Neuron (in vitro differentiated cells): ENCODE measurements around the gene APBA2.

Experiments used
- H2AFZ ChIP-seq: one replicate; pipeline ENCODE4 v1.6.1; 2013; ENCODE audit warnings: low read depth, mild to moderate bottlenecking, inconsistent platforms, low read length, moderate library complexity
- H3K27me3 ChIP-seq: one replicate; pipeline ENCODE4 v1.6.1; 2013; ENCODE audit warnings: low read length; ENCODE audit not compliant: insufficient read depth
- H3K36me3 ChIP-seq: one replicate; pipeline ENCODE4 v1.6.1; 2013; ENCODE audit warnings: low read length; ENCODE audit not compliant: insufficient read depth
- H3K4me1 ChIP-seq: one replicate; pipeline ENCODE4 v1.6.1; 2013; ENCODE audit warnings: low read length; ENCODE audit not compliant: insufficient read depth
- H3K4me3 ChIP-seq: 2 replicates; pipeline ENCODE4 v1.5.1; 2013; ENCODE audit warnings: mild to moderate bottlenecking, low read length, moderate library complexity
- H3K9me3 ChIP-seq: one replicate; pipeline ENCODE4 v1.6.1; 2013; ENCODE audit warnings: low read length

The APBA2 gene

DNA sequence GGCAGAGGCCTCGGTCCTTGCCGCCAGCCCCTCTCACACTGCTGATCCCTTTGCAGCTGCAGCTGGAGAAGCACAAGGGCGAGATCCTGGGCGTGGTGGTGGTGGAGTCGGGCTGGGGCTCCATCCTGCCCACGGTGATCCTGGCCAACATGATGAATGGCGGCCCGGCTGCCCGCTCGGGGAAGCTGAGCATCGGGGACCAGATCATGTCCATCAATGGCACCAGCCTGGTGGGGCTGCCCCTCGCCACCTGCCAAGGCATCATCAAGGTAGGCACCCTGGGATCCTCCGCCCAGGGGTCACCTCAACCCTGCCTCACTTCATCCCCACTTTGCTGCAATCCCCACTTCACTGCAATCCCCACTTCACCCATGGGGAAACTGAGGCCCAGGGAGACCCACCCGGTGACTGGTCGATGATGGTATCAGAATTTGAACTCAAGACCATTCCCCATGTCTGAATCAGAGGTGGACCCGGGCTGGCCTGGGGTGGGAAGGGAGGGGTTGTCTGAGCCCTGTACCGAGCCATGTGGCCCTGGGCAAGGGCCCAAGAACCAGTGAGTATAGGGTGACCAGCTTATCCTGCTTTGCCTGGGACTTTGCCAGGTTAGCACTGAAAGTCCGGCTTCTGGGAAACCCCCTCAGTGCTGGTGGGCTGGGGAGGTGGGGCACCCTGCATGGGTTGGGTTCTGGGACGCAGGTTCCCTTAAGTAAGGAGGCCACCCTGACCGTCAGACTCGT is 220.9 kb downstream of the APBA2 start:
- no peak overlapping the region for H3K4me3 ChIP-seq
- peaks cover 52% of the 10 kb centered on the region for H3K36me3 ChIP-seq
- no peaks in the 10 kb centered on the region for H3K9me3 ChIP-seq
- no peaks in the 10 kb centered on the region for H3K4me1 ChIP-seq
- H2AFZ ChIP-seq = no peak overlapping the region
- H3K27me3 ChIP-seq = no peaks in the 10 kb centered on the region

DNA sequence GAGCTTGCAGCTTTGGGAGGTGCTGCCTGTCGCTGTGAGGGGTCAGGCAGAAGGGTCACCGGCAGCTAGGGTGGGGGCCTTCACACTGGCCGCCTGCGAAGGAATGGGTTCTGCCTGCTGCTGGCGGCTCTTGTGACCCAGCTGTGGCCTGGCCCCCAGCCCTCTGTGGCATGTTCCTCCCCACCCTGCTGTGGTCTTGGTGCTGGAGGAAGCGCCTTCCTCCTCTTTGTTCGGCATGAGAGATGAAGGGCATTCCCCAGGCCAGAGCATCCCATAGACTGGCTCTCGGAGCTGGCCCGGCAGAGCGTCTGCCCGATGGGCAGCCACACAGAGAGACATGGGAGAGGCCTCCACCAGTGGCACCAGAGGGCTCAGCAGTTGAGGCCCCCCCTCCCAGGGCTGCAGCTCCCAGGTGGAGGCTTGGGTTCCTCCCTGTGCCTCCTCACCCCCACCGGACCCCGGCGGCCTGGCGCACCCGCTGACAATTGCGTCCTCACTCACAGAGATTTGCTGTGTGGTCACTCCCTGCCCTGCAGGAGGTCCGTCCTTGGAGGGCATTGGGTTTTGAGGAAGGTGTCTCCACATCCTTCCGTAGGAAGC is 221.6 kb downstream of the APBA2 start:
- Histone ChIP-seq H2AFZ (no peak overlapping the region), H3K4me1 (no peaks in the 10 kb centered on the region), H3K27me3 (no peaks in the 10 kb centered on the region), H3K4me3 (no peak overlapping the region), H3K36me3 (peaks cover 46% of the 10 kb centered on the region), H3K9me3 (no peaks in the 10 kb centered on the region)

DNA sequence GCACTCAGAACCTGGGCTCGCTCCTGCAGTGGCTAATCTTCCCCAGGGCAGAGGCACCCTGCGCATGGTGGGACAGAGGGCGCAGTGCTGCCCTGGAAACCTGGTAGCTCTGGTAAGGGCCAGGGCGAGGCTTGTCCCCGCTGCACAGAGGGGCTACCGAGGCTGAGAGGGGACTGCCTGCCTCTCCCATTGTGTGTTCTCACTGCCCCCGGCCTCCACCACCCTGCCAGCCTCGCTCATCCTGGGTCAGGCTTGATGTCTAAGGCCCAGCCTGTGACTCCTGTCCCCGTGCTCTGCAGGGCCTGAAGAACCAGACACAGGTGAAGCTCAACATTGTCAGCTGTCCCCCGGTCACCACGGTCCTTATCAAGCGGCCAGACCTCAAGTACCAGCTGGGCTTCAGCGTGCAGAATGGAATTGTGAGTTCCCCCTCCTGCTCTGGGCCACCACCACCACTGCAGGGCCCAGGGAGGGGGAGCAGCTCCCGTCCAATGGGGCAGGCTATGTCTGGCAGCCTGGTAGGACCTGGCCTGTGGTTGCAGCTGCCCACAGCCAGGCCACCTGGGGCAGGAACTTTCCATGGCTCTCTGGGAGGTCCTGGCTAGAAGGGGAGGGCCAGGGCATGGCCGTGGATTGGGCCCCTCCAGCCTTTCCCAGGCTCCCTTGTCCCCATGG is 222.3 kb downstream of the APBA2 start:
- no peaks in the 10 kb centered on the region for H3K27me3 ChIP-seq
- H3K36me3 ChIP-seq = peaks cover 41% of the 10 kb centered on the region
- H3K4me1 ChIP-seq = no peaks in the 10 kb centered on the region
- H3K4me3 ChIP-seq = no peak overlapping the region
- no peaks in the 10 kb centered on the region for H3K9me3 ChIP-seq
- no peak overlapping the region for H2AFZ ChIP-seq

DNA sequence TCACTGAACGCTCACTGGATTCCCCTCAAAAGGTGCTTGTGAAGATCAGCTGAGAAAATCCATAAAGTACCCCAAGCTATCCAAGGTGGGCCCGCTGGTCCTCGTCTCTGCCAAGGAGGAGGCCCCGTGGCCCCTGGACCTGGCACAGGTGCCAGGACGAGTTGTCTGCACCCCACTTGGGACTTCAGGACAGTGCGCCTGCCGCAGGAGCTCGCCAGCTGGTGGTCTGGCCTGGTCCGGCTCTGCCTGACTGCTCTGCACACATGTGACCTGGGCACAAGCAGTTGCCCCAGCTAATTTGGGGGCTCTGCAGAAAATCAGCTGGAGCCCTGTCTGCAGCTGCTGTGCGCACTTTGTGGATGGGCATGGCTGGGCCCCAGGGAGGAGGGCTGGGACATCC is 224.0 kb downstream of the APBA2 start:
- peaks cover 33% of the 10 kb centered on the region for H3K36me3 ChIP-seq
- peaks cover 10% of the 10 kb centered on the region for H3K4me1 ChIP-seq
- no peaks in the 10 kb centered on the region for H3K27me3 ChIP-seq
- no peak overlapping the region for H3K4me3 ChIP-seq
- no peak overlapping the region for H2AFZ ChIP-seq
- H3K9me3 ChIP-seq = no peaks in the 10 kb centered on the region

DNA sequence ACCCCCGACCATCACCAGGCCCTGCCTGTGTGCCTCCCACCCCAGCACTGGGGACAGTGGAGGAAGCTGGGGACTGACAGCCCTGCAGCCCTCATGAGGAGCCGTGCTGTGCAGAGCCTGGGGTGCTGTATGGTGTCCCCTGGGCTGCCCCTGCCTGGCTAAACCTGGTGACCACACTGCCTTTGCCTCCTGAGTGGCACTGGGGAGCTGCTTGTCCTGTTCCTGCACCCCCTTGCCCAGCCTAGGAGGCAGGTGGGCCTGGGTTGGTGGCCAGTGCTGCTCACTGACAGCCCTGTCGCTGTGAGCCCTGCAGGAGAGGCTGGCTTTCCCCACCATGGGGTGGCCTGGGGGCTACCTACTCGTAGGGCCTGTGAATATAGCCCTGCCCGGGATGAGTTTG is 224.4 kb downstream of the APBA2 start:
- no peaks in the 10 kb centered on the region for H3K9me3 ChIP-seq
- H3K36me3 ChIP-seq = peaks cover 32% of the 10 kb centered on the region
- H3K4me1 ChIP-seq = peaks cover 13% of the 10 kb centered on the region
- H3K27me3 ChIP-seq = no peaks in the 10 kb centered on the region
- H2AFZ ChIP-seq = no peak overlapping the region
- no peak overlapping the region for H3K4me3 ChIP-seq

DNA sequence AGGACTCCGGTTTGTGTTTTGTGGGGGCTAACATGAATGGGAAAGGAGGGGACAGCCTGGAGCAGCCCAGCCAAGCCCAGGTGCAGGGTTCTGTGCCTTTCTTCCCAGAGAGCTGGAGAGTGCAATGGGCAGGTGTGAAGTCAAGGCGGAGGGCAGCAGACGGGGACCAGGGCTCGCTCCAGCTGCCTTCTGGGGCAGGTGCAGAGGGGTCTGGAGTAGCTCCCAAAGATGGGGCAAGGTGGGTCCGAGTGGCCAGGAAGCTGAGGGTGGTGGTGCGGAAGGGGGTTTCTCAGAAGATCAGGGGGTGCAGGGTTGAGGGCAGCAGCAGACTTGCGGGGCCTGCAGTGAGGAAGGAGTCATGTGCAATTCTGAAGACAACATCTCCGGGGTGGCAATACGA is 225.0 kb downstream of the APBA2 start:
- no peak overlapping the region for H2AFZ ChIP-seq
- no peaks in the 10 kb centered on the region for H3K27me3 ChIP-seq
- peaks cover 27% of the 10 kb centered on the region for H3K36me3 ChIP-seq
- peaks cover 16% of the 10 kb centered on the region for H3K4me1 ChIP-seq
- no peaks in the 10 kb centered on the region for H3K9me3 ChIP-seq
- H3K4me3 ChIP-seq = no peak overlapping the region

DNA sequence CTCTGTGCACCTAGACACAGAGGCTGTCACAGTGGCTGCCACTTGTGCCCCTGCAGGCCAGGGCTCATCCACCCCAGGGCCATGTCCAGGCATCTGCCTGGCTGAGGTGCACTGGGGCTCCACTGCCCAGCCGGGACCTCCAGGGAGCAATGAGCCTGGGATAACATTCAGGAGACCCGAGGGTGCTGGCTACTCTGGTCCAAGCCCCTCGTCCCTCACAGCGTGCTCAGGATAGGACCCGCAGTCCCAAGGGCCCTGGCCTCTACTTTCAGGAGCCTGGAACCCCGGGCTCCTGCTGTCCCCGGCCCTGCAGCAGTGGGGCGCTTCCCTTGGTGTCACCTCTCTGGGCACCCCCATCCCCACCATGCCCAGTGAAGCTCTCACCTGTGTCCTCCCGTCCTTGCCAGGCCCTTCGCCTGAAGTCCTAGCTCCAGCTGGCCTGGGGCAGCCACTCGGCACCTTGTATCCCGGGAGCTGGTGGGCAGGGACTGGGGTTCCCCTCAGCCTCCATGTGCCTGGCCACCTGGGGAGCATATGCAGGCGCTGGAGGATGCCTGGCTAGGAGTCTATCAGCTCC is 226.0 kb downstream of the APBA2 start:
- no peaks in the 10 kb centered on the region for H3K9me3 ChIP-seq
- H3K27me3 ChIP-seq = no peaks in the 10 kb centered on the region
- peaks cover 16% of the 10 kb centered on the region for H3K4me1 ChIP-seq
- H3K36me3 ChIP-seq = peaks cover 21% of the 10 kb centered on the region
- no peak overlapping the region for H3K4me3 ChIP-seq
- no peak overlapping the region for H2AFZ ChIP-seq

DNA sequence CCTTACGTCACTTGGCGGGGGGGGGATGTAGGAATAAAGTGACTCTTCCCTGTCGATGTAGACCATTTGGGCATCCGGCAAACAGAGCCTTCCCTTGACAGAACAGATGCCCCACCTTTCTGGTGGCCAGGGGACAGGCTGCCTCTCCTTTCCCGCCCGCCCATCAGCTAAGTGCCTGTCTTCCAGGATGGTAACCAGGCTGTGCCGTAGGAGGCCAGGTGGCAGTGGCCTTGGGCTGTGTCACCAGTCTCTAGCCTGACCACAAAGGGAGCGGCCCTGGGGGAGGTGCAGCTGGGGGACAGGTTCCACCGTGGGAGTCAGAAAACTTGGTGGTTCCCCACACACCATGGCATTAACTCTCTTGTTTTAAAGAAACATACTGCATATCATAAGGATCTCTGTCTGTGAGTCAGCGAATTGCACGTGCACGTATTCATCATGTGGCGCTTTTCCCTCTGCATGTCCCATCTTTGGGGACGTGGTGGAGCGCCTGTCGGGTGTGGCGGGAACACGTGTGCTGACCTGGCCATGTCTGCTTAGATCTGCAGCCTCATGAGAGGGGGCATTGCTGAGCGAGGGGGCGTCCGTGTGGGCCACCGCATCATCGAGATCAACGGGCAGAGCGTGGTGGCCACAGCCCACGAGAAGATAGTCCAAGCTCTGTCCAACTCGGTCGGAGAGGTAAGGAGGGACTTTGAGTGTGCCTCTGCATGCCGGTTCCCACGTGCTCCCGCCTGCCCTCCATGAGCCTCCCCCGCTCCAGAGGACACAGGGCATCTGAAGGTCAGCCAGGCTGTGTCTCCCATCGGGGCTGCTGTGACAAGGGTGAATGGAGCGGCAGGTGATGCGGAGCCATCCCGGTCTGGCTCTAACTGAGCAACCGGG is 227.8 kb downstream of the APBA2 start:
- no peak overlapping the region for H3K4me3 ChIP-seq
- H3K4me1 ChIP-seq = peaks cover 16% of the 10 kb centered on the region
- H3K9me3 ChIP-seq = no peaks in the 10 kb centered on the region
- no peaks in the 10 kb centered on the region for H3K27me3 ChIP-seq
- H2AFZ ChIP-seq = no peak overlapping the region
- H3K36me3 ChIP-seq = peaks cover 9% of the 10 kb centered on the region

DNA sequence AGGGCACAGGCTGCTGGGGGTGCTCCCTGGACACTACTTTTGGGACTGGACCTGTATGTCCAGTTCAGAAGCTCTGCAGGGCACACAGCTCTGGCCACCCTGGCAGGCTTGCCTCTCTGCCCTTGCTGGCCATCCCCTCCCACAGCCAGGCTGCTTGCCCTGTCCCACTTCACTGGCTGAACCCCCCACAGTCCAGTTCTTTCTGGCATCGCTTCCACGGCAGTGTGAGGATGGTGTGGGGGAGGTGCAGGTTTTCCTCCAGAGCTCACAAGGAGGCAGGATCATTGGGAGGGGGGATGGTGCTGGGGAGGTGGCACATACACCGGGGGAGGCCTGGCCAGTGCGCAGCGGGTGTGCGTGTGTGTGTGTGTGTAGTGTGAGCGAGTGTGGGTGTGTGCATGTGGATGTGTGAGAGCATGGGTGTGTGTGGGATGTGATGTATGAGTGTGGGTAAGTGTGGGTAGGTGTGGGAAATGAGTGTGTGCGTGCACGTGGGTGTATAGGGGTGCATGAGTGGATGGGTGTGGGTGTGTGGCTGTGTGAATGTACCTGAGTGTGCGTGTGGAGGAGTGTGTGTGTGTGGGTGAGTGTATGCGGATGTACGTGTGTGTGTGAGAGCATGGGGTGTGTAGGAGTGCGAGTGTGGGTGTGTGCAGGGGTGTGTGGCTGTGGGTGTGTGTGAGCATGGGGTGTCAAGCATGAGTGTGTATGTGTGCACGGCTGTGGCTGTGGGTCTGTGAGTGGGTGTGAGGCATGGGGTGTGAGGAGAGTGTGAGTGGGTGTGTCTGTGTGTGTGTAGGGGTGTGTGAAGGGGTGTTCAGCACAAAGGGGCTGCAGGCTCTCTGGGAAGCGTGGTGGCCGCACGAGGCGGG is 228.7 kb downstream of the APBA2 start:
- Histone ChIP-seq H3K9me3 (no peaks in the 10 kb centered on the region), H3K4me3 (no peak overlapping the region), H3K27me3 (no peaks in the 10 kb centered on the region), H2AFZ (no peak overlapping the region), H3K4me1 (peaks cover 16% of the 10 kb centered on the region), H3K36me3 (peaks cover 9% of the 10 kb centered on the region)

DNA sequence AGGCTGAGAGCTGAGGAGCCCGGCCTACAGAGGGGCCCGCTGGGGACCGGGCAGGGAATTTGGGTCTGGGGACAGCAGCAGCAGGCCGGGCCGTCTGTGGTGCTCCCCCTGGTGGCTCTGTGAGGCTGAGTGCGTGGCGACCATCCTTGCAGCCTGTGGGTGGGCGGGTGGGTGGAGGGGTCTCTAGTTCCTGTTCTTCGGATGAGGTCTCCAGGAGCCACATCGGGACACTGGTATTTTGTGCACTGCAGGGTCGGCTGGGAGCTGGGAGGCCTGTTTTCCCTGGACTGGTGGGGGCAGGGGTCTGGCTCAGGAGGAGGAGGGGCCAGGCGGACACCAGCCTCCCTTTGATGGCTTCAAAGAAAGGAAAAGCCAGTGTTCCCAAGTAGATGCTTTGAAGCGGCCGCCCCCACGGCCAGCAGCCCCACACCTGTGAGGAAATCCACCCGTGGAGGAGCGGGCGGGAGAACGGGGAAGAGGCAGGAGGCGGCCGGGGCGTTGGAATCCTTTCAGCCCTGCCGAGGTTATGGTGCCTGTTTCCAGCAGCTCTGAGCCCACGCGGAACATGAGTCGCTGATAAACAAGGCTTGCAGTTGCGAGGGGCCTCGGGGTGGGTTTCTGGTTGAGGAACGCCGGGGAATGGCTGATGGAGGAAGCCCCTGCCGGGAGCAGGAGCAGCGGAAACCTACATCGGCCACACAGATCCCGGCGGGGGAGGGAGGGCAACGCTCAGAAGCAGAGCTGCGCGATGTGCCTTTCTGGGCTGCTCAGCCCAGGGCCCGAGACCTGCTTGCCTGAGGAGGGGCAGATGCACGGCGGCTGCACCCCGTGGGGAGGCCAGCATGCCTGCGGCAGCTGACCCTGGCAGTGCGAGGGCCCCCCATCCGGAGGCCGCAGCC is 229.6 kb downstream of the APBA2 start:
- H3K36me3 ChIP-seq = peaks cover 2% of the 10 kb centered on the region
- peaks cover 16% of the 10 kb centered on the region for H3K4me1 ChIP-seq
- no peak overlapping the region for H2AFZ ChIP-seq
- peak overlapping the region; percentile 15 for H3K4me3 ChIP-seq
- no peaks in the 10 kb centered on the region for H3K27me3 ChIP-seq
- no peaks in the 10 kb centered on the region for H3K9me3 ChIP-seq

DNA sequence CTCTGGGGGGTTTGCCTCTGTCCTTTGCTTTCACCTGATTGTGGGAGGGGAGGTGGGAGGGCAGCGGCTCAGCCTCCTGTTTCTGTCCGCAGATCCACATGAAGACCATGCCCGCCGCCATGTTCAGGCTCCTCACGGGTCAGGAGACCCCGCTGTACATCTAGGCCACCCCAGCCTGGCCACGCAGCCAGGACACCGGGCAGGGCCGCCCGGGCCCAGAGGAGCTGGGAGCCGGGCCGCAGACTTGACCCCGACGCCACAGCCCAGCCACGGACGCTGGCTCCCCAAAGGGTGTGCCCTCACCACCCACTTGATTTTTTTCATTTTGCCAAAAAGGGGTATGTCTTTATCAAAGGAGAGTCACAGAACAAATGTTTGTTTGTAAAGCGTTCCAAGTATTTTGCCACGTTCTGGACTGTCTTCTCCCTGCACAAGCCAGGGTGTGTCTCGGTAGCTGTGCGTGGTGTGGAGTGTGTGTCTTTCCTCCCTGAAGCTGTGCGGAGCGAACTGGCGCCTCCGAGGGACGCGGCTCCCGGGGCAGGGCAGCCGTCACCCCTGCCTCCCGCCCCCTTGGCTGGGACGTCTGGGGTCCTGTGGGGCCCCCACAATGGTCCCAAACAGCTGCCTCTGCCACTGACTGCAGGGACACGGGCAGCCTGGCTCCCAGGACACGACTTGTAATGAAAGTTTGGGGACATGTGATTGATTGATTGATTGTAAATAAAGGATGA is 231.4 kb downstream of the APBA2 start:
- Histone ChIP-seq H3K4me3 (no peak overlapping the region), H3K36me3 (peaks cover 2% of the 10 kb centered on the region), H3K4me1 (peaks cover 16% of the 10 kb centered on the region), H3K9me3 (no peaks in the 10 kb centered on the region), H3K27me3 (no peaks in the 10 kb centered on the region), H2AFZ (no peak overlapping the region)
